Measurements from ENCODE around the gene MEP1A.

- TF ChIP-seq, protein P1, sequence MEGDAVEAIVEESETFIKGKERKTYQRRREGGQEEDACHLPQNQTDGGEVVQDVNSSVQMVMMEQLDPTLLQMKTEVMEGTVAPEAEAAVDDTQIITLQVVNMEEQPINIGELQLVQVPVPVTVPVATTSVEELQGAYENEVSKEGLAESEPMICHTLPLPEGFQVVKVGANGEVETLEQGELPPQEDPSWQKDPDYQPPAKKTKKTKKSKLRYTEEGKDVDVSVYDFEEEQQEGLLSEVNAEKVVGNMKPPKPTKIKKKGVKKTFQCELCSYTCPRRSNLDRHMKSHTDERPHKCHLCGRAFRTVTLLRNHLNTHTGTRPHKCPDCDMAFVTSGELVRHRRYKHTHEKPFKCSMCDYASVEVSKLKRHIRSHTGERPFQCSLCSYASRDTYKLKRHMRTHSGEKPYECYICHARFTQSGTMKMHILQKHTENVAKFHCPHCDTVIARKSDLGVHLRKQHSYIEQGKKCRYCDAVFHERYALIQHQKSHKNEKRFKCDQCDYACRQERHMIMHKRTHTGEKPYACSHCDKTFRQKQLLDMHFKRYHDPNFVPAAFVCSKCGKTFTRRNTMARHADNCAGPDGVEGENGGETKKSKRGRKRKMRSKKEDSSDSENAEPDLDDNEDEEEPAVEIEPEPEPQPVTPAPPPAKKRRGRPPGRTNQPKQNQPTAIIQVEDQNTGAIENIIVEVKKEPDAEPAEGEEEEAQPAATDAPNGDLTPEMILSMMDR (IDR thresholded peaks at IDR 0.05; ENCODE audit: extremely low read depth in 1 of 2, insufficient read depth in 1 of 2, low read depth in 1 of 2, low read length in 2 of 2): no peak
- TF ChIP-seq, protein P2, sequence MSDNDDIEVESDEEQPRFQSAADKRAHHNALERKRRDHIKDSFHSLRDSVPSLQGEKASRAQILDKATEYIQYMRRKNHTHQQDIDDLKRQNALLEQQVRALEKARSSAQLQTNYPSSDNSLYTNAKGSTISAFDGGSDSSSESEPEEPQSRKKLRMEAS (IDR thresholded peaks at IDR 0.05; ENCODE audit: insufficient read depth, insufficient read length): no peak
- TF ChIP-seq POLR2A (IDR thresholded peaks at IDR 0.05; ENCODE audit: low read depth, low read length): no peak
- no peak for TF ChIP-seq EZH2 (IDR thresholded peaks at IDR 0.05; ENCODE audit: borderline replicate concordance, low read depth, low read length, severe bottlenecking)
- TF ChIP-seq MYC (IDR thresholded peaks at IDR 0.05; ENCODE audit: low read depth, low read length): no peak
- no peak for TF ChIP-seq POLR2AphosphoS5 (IDR thresholded peaks at IDR 0.05; ENCODE audit: insufficient read depth, low read depth, low read length)
Observed at GRCh38 chr6:46777476-46778346, 15.5 kb upstream of the MEP1A start.

All from endothelial cell of umbilical vein (primary cell).